ENCODE results near the gene KREMEN1. TPM values are rescaled to one million over a fixed set of nuclear protein-coding genes. Genes with fewer than 3 reads are reported as not detected.

Gene KREMEN1
- total RNA-seq, 1 donor from 2014 or later, result 10.6 TPM

- no peak for DNase-seq (ENCODE audit: low spot score)
These were observed 131.8 kb downstream of the KREMEN1 start for GRCh38 chr22:29204455-29205183.

GRCh38 chr22:29205252-29205593 is 132.4 kb downstream of the KREMEN1 start:
- DNase-seq (ENCODE audit: low spot score), result no peak

- no peak for DNase-seq (ENCODE audit: low spot score)
These were observed 132.9 kb downstream of the KREMEN1 start, which contains the start of gene EMID1 for GRCh38 chr22:29205594-29206371. EMID1 (plus strand) TSS chr22:29205896; CDS start chr22:29206039, 143 bp downstream.

GRCh38 chr22:29206372-29207242 is 133.8 kb downstream of the KREMEN1 start:
- DNase-seq (ENCODE audit: low spot score), result no peak

- DNase-seq (ENCODE audit: low spot score), result no peak
These were observed 134.4 kb downstream of the KREMEN1 start for GRCh38 chr22:29207243-29207550.

- no peak for DNase-seq (ENCODE audit: low spot score)
These were observed 135.0 kb downstream of the KREMEN1 start for GRCh38 chr22:29207562-29208501.

- DNase-seq (ENCODE audit: low spot score), result no peak
These were observed 135.6 kb downstream of the KREMEN1 start for GRCh38 chr22:29208502-29208862.

- DNase-seq (ENCODE audit: low spot score), result no peak
These were observed 136.2 kb downstream of the KREMEN1 start for GRCh38 chr22:29208879-29209623.

- DNase-seq (ENCODE audit: low spot score), result no peak
These were observed 136.7 kb downstream of the KREMEN1 start for GRCh38 chr22:29209624-29209929.

- DNase-seq (ENCODE audit: low spot score), result no peak
These were observed 138.2 kb downstream of the KREMEN1 start for GRCh38 chr22:29211066-29211465.

- no peak for DNase-seq (ENCODE audit: low spot score)
These were observed 138.6 kb downstream of the KREMEN1 start for GRCh38 chr22:29211466-29211865.

GRCh38 chr22:29212743-29213142 is 139.9 kb downstream of the KREMEN1 start:
- DNase-seq (ENCODE audit: low spot score), result no peak

- no peak for DNase-seq (ENCODE audit: low spot score)
These were observed 140.7 kb downstream of the KREMEN1 start for GRCh38 chr22:29213493-29213892.

- no peak for DNase-seq (ENCODE audit: low spot score)
These were observed 141.4 kb downstream of the KREMEN1 start for GRCh38 chr22:29214232-29214631.

GRCh38 chr22:29215012-29215860 is 142.4 kb downstream of the KREMEN1 start:
- DNase-seq (ENCODE audit: low spot score), result no peak

GRCh38 chr22:29216011-29216872 is 143.4 kb downstream of the KREMEN1 start:
- no peak for DNase-seq (ENCODE audit: low spot score)

- no peak for DNase-seq (ENCODE audit: low spot score)
These were observed 144.2 kb downstream of the KREMEN1 start for GRCh38 chr22:29216873-29217666.

All from mesenteric fat pad (tissue), 1 donor.